ENCODE results near the gene TOB1.

TOB1 gene

GRCh38 chr17:50848711-50849110 lies 17.4 kb downstream of the TOB1 start:
- no peak for DNase-seq (ENCODE audit: insufficient read length)
- no peak for FAIRE-seq
- TF ChIP-seq TAF1 (IDR thresholded peaks at IDR 0.05; ENCODE audit: borderline replicate concordance, low read depth, low read length): no peak
- no peak for TF ChIP-seq POLR2A (IDR thresholded peaks at IDR 0.05; ENCODE audit: low read depth, low read length)
- no peak for TF ChIP-seq POLR2AphosphoS5 (IDR thresholded peaks at IDR 0.05; ENCODE audit: low read depth, low read length)

- no peak for TF ChIP-seq POLR2A (IDR thresholded peaks at IDR 0.05; ENCODE audit: low read depth, low read length)
- DNase-seq (ENCODE audit: insufficient read length) (no peak), FAIRE-seq (no peak)
Observed at GRCh38 chr17:50848039-50848438, 18.1 kb downstream of the TOB1 start.

- FAIRE-seq: no peak
- DNase-seq (ENCODE audit: insufficient read length): no peak
- TF ChIP-seq TAF1 (IDR thresholded peaks at IDR 0.05; ENCODE audit: borderline replicate concordance, low read depth, low read length): no peak
- no peak for TF ChIP-seq POLR2AphosphoS5 (IDR thresholded peaks at IDR 0.05; ENCODE audit: low read depth, low read length)
- TF ChIP-seq POLR2A (IDR thresholded peaks at IDR 0.05; ENCODE audit: low read depth, low read length): no peak
Observed at GRCh38 chr17:50847566-50847965, 18.6 kb downstream of the TOB1 start.

- TF ChIP-seq POLR2AphosphoS5 (IDR thresholded peaks at IDR 0.05; ENCODE audit: low read depth, low read length): no peak
- TF ChIP-seq POLR2A (IDR thresholded peaks at IDR 0.05; ENCODE audit: low read depth, low read length): no peak
- no peak for TF ChIP-seq TAF1 (IDR thresholded peaks at IDR 0.05; ENCODE audit: borderline replicate concordance, low read depth, low read length)
- FAIRE-seq: no peak
- no peak for DNase-seq (ENCODE audit: insufficient read length)
Observed at GRCh38 chr17:50845240-50846147, 20.7 kb downstream of the TOB1 start.

GRCh38 chr17:50844117-50844700 lies 21.9 kb downstream of the TOB1 start:
- TF ChIP-seq POLR2AphosphoS5 (IDR thresholded peaks at IDR 0.05; ENCODE audit: low read depth, low read length) (no peak), POLR2A (IDR thresholded peaks at IDR 0.05; ENCODE audit: low read depth, low read length) (no peak), TAF1 (IDR thresholded peaks at IDR 0.05; ENCODE audit: borderline replicate concordance, low read depth, low read length) (no peak)
- no peak for FAIRE-seq
- DNase-seq (ENCODE audit: insufficient read length): no peak

- no peak for TF ChIP-seq POLR2AphosphoS5 (IDR thresholded peaks at IDR 0.05; ENCODE audit: low read depth, low read length)
- no peak for TF ChIP-seq TAF1 (IDR thresholded peaks at IDR 0.05; ENCODE audit: borderline replicate concordance, low read depth, low read length)
- TF ChIP-seq POLR2A (IDR thresholded peaks at IDR 0.05; ENCODE audit: low read depth, low read length): no peak
- FAIRE-seq: no peak
- no peak for DNase-seq (ENCODE audit: insufficient read length)
Observed at GRCh38 chr17:50843150-50843905, 22.8 kb downstream of the TOB1 start.

- TF ChIP-seq POLR2A (IDR thresholded peaks at IDR 0.05; ENCODE audit: low read depth, low read length) (no peak), POLR2AphosphoS5 (IDR thresholded peaks at IDR 0.05; ENCODE audit: low read depth, low read length) (no peak), TAF1 (IDR thresholded peaks at IDR 0.05; ENCODE audit: borderline replicate concordance, low read depth, low read length) (no peak)
- peak; percentile 24 for FAIRE-seq
- no peak for DNase-seq (ENCODE audit: insufficient read length)
Observed at GRCh38 chr17:50842506-50843149, 23.5 kb downstream of the TOB1 start.

- TF ChIP-seq TAF1 (IDR thresholded peaks at IDR 0.05; ENCODE audit: borderline replicate concordance, low read depth, low read length) (no peak), POLR2A (IDR thresholded peaks at IDR 0.05; ENCODE audit: low read depth, low read length) (no peak), POLR2AphosphoS5 (IDR thresholded peaks at IDR 0.05; ENCODE audit: low read depth, low read length) (no peak)
Observed at GRCh38 chr17:50841949-50842354, 24.2 kb downstream of the TOB1 start.

GRCh38 chr17:50841277-50841948 lies 24.7 kb downstream of the TOB1 start:
- no peak for TF ChIP-seq POLR2AphosphoS5 (IDR thresholded peaks at IDR 0.05; ENCODE audit: low read depth, low read length)
- FAIRE-seq (peak; percentile 50), DNase-seq (ENCODE audit: insufficient read length) (no peak)

More at GRCh38 chr17:50841949-50842354, 24.2 kb downstream of the TOB1 start:
- FAIRE-seq (peak; percentile 87), DNase-seq (ENCODE audit: insufficient read length) (peak; percentile 75)

- FAIRE-seq (no peak), DNase-seq (ENCODE audit: insufficient read length) (no peak)
- TF ChIP-seq TAF1 (IDR thresholded peaks at IDR 0.05; ENCODE audit: borderline replicate concordance, low read depth, low read length): no peak
- TF ChIP-seq POLR2A (IDR thresholded peaks at IDR 0.05; ENCODE audit: low read depth, low read length): no peak
- TF ChIP-seq POLR2AphosphoS5 (IDR thresholded peaks at IDR 0.05; ENCODE audit: low read depth, low read length): no peak
Observed at GRCh38 chr17:50840311-50840851, 25.8 kb downstream of the TOB1 start.

All from GM12892 (cell line).